HepG2 (cell line): ENCODE data around the gene FXYD6. TPM values are rescaled to one million over a fixed set of nuclear protein-coding genes. Genes with fewer than 3 reads are reported as not detected.
A peak's percentile ranks its signal among the peaks of the same experiment; 100 is the strongest.

Source experiments
- ATAC-seq: fragments of 200-7000 bp; cut with Tn5 transposase; 3 replicates; pipeline ENCODE4 v1.9.1; 2020; ENCODE audit warnings: mild to moderate bottlenecking, moderate library complexity
- BruUV-seq: library from RNA; stranded (reverse); fragments of 400-500 nt; replicated peaks from 2 replicates; lab custom pipeline; 2021; lab: Mats Ljungman, UMichigan
- CTCF ChIA-PET: fragments of 300-600 bp; formaldehyde crosslinking; extraction: SDS; loops from one replicate; lab custom pipeline; 2021; ENCODE audit warnings: low total read pairs, inconsistent platforms, low intra/inter-chr PET ratio; lab: Yijun Ruan, JAX
- POLR2A ChIA-PET: fragments of 350-600 bp; sonication (Branson Sonifier 250); formaldehyde crosslinking; loops from one replicate; lab custom pipeline; 2020; ENCODE audit warnings: antibody characterized with exemption, inconsistent platforms; lab: Yijun Ruan, JAX
- DNase-seq: peaks from one replicate; pipeline ENCODE4 v3.0.0-alpha.2; 2015; ENCODE audit warnings: low spot score
- FAIRE-seq: peaks from 3 replicates; lab custom pipeline; 2011; peaks lifted over from hg19 to GRCh38; lab: Jason Lieb, UNC
- H2AFZ ChIP-seq: one replicate; pipeline ENCODE4 v1.6.1; 2011; ENCODE audit warnings: low read length, inconsistent platforms
- H3K27ac ChIP-seq: fragments of 300-600 bp; 3 replicates; pipeline ENCODE4 v1.8.0; 2011; ENCODE audit warnings: mixed run types, mild to moderate bottlenecking, mixed read lengths, low read length, inconsistent platforms; ENCODE audit not compliant: insufficient read depth; ENCODE audit errors: extremely low read length
- H3K27me3 ChIP-seq, 2 experiments: fragments of 200-600 bp in 1 of 2; 2 replicates in 1 of 2; 3 replicates in 1 of 2; pipeline versions ENCODE4 v1.6.0 to v1.8.0; 2011; ENCODE audit warnings: low read length in 2 of 2, mild to moderate bottlenecking in 2 of 2, moderate library complexity in 2 of 2, inconsistent platforms in 1 of 2; ENCODE audit not compliant: insufficient read depth in 2 of 2, control insufficient read depth in 1 of 2
- H3K36me3 ChIP-seq, 2 experiments: fragments of 200-600 bp in 1 of 2; replicated peaks in 1 of 2; 2 replicates in 1 of 2; 3 replicates in 1 of 2; pipeline versions ENCODE4 v1.5.1 to v1.8.0; 2011; ENCODE audit warnings: low read length in 2 of 2, inconsistent platforms in 1 of 2; ENCODE audit not compliant: insufficient read depth in 2 of 2, control insufficient read depth in 1 of 2
- H3K4me1 ChIP-seq: 2 replicates; pipeline ENCODE4 v1.5.1; 2012; ENCODE audit warnings: low read length, inconsistent platforms; ENCODE audit not compliant: insufficient read depth
- H3K4me2 ChIP-seq: 2 replicates; pipeline ENCODE4 v1.6.0; 2011; ENCODE audit warnings: low read depth, low read length, inconsistent platforms
- H3K4me3 ChIP-seq, 3 experiments: fragments of 200-600 bp in 1 of 3; sonication (generic), shearing (Covaris generic) in 1 of 3; replicated peaks in 1 of 3; 2 replicates each; pipeline ENCODE4 v1.5.1; 2011 to 2016; ENCODE audit warnings: low read length in 3 of 3, inconsistent platforms in 2 of 3, low read depth in 2 of 3, mild to moderate bottlenecking in 2 of 3, control low read depth in 1 of 3, mixed read lengths in 1 of 3; ENCODE audit not compliant: insufficient read depth in 1 of 3
- H3K79me2 ChIP-seq: one replicate; pipeline ENCODE4 v1.6.1; 2011; ENCODE audit warnings: low read length, inconsistent platforms; ENCODE audit not compliant: insufficient read depth
- H3K9ac ChIP-seq: 2 replicates; pipeline ENCODE4 v1.6.0; 2011; ENCODE audit warnings: mild to moderate bottlenecking, low read depth, low read length, inconsistent platforms; ENCODE audit not compliant: insufficient read depth
- H3K9me3 ChIP-seq: 2 replicates; pipeline ENCODE4 v1.5.1; 2012; ENCODE audit warnings: mild to moderate bottlenecking, low read length
- H4K20me1 ChIP-seq: 2 replicates; pipeline ENCODE4 v1.6.0; 2011; ENCODE audit warnings: inconsistent platforms, mild to moderate bottlenecking, low read length, moderate library complexity; ENCODE audit not compliant: insufficient read depth
- AGO2 ChIP-seq: fragments of 200-400 bp; formaldehyde crosslinking; optimal IDR thresholded peaks from 2 replicates; pipeline ENCODE3; 2017; ENCODE audit warnings: mild to moderate bottlenecking, low read depth, low read length, moderate library complexity
- CBX5 ChIP-seq: sonication (generic); formaldehyde crosslinking; IDR thresholded peaks from 2 replicates; pipeline ENCODE4 v1.4.0; 2020; ENCODE audit warnings: missing genetic modification reagents, borderline replicate concordance
- DNMT1 ChIP-seq: sonication (generic); formaldehyde crosslinking; IDR thresholded peaks from 2 replicates; pipeline ENCODE4 v1.5.1; 2020; ENCODE audit warnings: mild to moderate bottlenecking, missing genetic modification reagents
- EED ChIP-seq: sonication (generic); formaldehyde crosslinking; IDR thresholded peaks from 2 replicates; pipeline ENCODE4 v1.5.0; 2020; ENCODE audit warnings: mild to moderate bottlenecking, missing genetic modification reagents
- HES4 ChIP-seq: sonication (generic); formaldehyde crosslinking; IDR thresholded peaks from 2 replicates; pipeline ENCODE4 v1.9.0; 2021; ENCODE audit warnings: mild to moderate bottlenecking, missing genetic modification reagents, borderline replicate concordance
- HNF1B ChIP-seq: sonication (generic); formaldehyde crosslinking; IDR thresholded peaks from 2 replicates; pipeline ENCODE4 v1.5.1; 2020; ENCODE audit warnings: mild to moderate bottlenecking, moderate library complexity, missing genetic modification reagents
- RAD21 ChIP-seq: fragments of 450-650 bp; formaldehyde crosslinking; IDR thresholded peaks from 2 replicates; pipeline ENCODE4 v1.5.0; 2020; ENCODE audit warnings: mild to moderate bottlenecking
- RFX3 ChIP-seq: IDR thresholded peaks from 2 replicates; pipeline ENCODE4 v1.6.1; 2016; ENCODE audit warnings: missing biosample characterization, missing genetic modification reagents
- SETDB1 ChIP-seq: sonication (generic); formaldehyde crosslinking; IDR thresholded peaks from 2 replicates; pipeline ENCODE4 v1.5.1; 2020; ENCODE audit warnings: missing genetic modification reagents, mild to moderate bottlenecking, borderline replicate concordance
- STAG1 ChIP-seq: sonication (generic); formaldehyde crosslinking; IDR thresholded peaks from 2 replicates; pipeline ENCODE4 v1.4.0; 2020; ENCODE audit warnings: missing genetic modification reagents
- SYNCRIP ChIP-seq: fragments of 200-400 bp; formaldehyde crosslinking; IDR thresholded peaks from 2 replicates; pipeline ENCODE4 v1.6.1; 2018; ENCODE audit warnings: mild to moderate bottlenecking, low read depth, low read length; ENCODE audit not compliant: insufficient read depth
- THAP11 ChIP-seq: IDR thresholded peaks from 2 replicates; pipeline ENCODE4 v1.6.1; 2016; ENCODE audit warnings: missing biosample characterization, missing genetic modification reagents
- ZNF282 ChIP-seq: fragments of 450-650 bp; IDR thresholded peaks from 2 replicates; pipeline ENCODE4 v1.6.1; 2018; ENCODE audit not compliant: partially characterized antibody
- ZNF354B ChIP-seq: sonication (generic); formaldehyde crosslinking; IDR thresholded peaks from 2 replicates; pipeline ENCODE4 v1.8.0; 2022; ENCODE audit warnings: mild to moderate bottlenecking, missing genetic modification reagents
- ZNF672 ChIP-seq: sonication (generic); formaldehyde crosslinking; IDR thresholded peaks from 2 replicates; pipeline ENCODE4 v1.8.1; 2022; ENCODE audit warnings: missing genetic modification reagents
- WGBS: methylation state at CpG from one replicate; pipeline ENCODE4 v1.1.6; 2017; ENCODE audit warnings: low lambda C conversion rate; 5-methylcytosine and 5-hydroxymethylcytosine counted together
- in situ Hi-C: cut with HindIII; loops from 2 replicates; pipeline ENCODE4 v1.10.0; 2017; ENCODE audit warnings: low pct_unique_long_range_greater_than_20kb; ENCODE audit not compliant: extremely low pct_ligation_motif_present
- intact Hi-C: fragments of 100-400 bp; cut with micrococcal nuclease; formaldehyde crosslinking; loops from one replicate; pipeline ENCODE4 v1.10.0; 2022; ENCODE audit not compliant: unreplicated experiment
- polyA plus RNA-seq, 8 experiments: library from polyadenylated mRNA; depleted of rRNA in 3 of 8; stranded (reverse) in 7 of 8; unstranded in 1 of 8; fragments of >200 nt; fragmentation: Illumina TruSeq in 4 of 8; extraction: Trizol in 4 of 8; gene quantifications; 2 replicates each; pipeline versions ENCODE4 v1.2.1 to v1.2.3, GENCODE V29; 2011 to 2016; ENCODE audit warnings: low read depth in 4 of 8, missing spikeins in 1 of 8, mixed read lengths in 1 of 8; ENCODE audit not compliant: insufficient read depth in 1 of 8
- total RNA-seq, 5 experiments: library from RNA; depleted of rRNA; stranded (reverse); fragments of >200 nt; fragmentation: Illumina TruSeq; extraction: Trizol; gene quantifications; 2 replicates each; pipeline ENCODE4 v1.2.3, GENCODE V29; 2016; ENCODE audit warnings: low read depth in 1 of 5
- TF ChIP-seq, protein P1 (sequence below): sonication (generic); formaldehyde crosslinking; IDR thresholded peaks from 2 replicates; pipeline ENCODE4 v1.5.0; 2020; ENCODE audit warnings: mild to moderate bottlenecking, missing genetic modification reagents, moderate library complexity
- TF ChIP-seq, protein P2 (sequence below): sonication (generic); formaldehyde crosslinking; IDR thresholded peaks from 2 replicates; pipeline ENCODE4 v1.5.1; 2020; ENCODE audit warnings: missing genetic modification reagents, mild to moderate bottlenecking, borderline replicate concordance

Gene FXYD6
- total and polyA plus RNA-seq, 2 of the 13 experiments (the other 11 are each of a cell fraction or from before 2014, with no cell fraction given) = not detected

DNA sequence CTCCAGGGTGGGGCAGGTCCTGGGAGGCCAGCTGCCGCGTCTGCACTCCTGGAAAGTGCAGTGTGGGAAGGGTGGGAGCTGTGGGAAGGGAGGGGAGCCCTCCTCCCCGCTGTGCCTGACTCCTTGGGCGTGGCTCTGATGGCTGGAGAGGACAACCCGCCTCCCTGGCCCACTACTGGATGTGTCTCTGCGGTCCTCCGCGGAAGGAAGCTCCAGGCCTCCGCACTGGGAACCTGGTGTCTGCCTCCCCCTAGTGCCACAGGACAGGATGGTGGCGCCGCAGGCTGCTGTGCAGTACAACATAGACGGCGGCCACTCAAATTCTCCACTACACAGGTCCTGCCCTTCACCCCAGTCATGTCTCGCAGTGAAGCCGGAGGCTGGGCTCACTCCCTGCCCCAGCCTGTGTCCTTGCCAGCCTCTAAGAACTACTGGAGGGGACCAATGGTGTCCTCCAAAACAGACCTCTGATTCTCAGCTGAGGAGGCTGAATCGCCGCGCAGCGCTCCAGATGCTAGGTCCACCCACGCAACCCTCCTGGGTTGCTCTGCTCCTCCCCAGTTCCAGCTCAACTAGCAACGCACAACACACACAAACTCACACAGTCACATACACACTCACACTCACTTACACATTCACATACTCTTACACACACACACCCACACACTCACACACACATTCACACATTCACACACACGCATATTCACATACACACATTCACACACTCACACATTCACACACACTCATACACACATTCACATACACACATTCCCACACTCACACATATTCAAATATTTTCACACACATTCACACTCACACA is 67.0 kb downstream of the FXYD6 start:
- POLR2A ChIA-PET = no interaction called here
- TF ChIP-seq AGO2 (peak; percentile 39), ZNF672 (CRISPR knock-in tag) (no peak), ZNF354B (CRISPR knock-in tag) (no peak), HNF1B (0 out of 2 replicates have a peak, but pooled peaks have one; percentile 53), HES4 (no peak), THAP11 (CRISPR knock-in tag) (no peak), RAD21 (peak; percentile 56), ZNF282 (peak; percentile 73), STAG1 (CRISPR knock-in tag) (peak; percentile 83), DNMT1 (CRISPR knock-in tag) (no peak), SYNCRIP (no peak), EED (CRISPR knock-in tag) (no peak), CBX5 (CRISPR knock-in tag) (no peak), SETDB1 (CRISPR knock-in tag) (no peak), RFX3 (no peak)
- TF ChIP-seq, protein P1, sequence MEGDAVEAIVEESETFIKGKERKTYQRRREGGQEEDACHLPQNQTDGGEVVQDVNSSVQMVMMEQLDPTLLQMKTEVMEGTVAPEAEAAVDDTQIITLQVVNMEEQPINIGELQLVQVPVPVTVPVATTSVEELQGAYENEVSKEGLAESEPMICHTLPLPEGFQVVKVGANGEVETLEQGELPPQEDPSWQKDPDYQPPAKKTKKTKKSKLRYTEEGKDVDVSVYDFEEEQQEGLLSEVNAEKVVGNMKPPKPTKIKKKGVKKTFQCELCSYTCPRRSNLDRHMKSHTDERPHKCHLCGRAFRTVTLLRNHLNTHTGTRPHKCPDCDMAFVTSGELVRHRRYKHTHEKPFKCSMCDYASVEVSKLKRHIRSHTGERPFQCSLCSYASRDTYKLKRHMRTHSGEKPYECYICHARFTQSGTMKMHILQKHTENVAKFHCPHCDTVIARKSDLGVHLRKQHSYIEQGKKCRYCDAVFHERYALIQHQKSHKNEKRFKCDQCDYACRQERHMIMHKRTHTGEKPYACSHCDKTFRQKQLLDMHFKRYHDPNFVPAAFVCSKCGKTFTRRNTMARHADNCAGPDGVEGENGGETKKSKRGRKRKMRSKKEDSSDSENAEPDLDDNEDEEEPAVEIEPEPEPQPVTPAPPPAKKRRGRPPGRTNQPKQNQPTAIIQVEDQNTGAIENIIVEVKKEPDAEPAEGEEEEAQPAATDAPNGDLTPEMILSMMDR = peak; percentile 88
- TF ChIP-seq, protein P2, sequence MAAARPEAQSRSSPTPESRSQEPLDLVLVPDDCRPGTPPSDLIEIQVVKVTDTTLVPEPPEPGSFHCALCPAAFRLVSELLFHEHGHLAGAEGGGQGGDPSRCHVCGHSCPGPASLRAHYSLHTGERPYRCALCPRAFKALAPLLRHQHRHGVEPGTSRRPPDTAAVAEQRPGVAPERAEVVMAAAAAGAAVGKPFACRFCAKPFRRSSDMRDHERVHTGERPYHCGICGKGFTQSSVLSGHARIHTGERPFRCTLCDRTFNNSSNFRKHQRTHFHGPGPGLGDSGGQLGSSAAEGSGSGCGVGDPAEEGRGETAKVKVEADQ (CRISPR knock-in tag) = no peak

More for the DNA sequence above, 67.0 kb downstream of the FXYD6 start:
- no peak for FAIRE-seq
- H3K9me3 ChIP-seq = no peaks in the 10 kb centered on the region
- CTCF ChIA-PET = interaction anchor here (2.1 to 3.8 kb wide), 3 partner anchors 8 to 366 kb away, joined by 6 to 42 read pairs (median 21); no protein-coding TSS in a partner anchor
- no peak overlapping the region for H2AFZ ChIP-seq
- DNase-seq = no peak
- H3K4me1 ChIP-seq = peaks cover 5% of the 10 kb centered on the region
- BruUV-seq = no TSS peak
- no peak overlapping the region for H3K9ac ChIP-seq
- no peak overlapping the region for H3K4me2 ChIP-seq
- 72% methylated on average over 7 of the region's 22 CpGs for WGBS
- H4K20me1 ChIP-seq = no peaks in the 10 kb centered on the region
- no peak overlapping the region for H3K4me3 ChIP-seq
- peak; percentile 99 for ATAC-seq
- no peaks in the 10 kb centered on the region for H3K36me3 ChIP-seq
- H3K79me2 ChIP-seq = no peaks in the 10 kb centered on the region
- no peaks in the 10 kb centered on the region; a peak in 2 of 5 replicates for H3K27me3 ChIP-seq
- in situ Hi-C loops = loop anchor here (5.0 kb wide), 1 partner anchor 367 kb away; no protein-coding TSS in a partner anchor
- intact Hi-C loops = loop anchor here (1.0 kb wide), 1 partner anchor 383 kb away; no protein-coding TSS in a partner anchor
- no peak overlapping the region for H3K27ac ChIP-seq
